ENCODE results near the gene ENG. TPM values are rescaled to one million over a fixed set of nuclear protein-coding genes. Genes with fewer than 3 reads are reported as not detected.

ENG gene
- total RNA-seq, 4 donors from 2014 or later, result 14.0 to 256 (median 50.3) TPM

GRCh38 chr9:127780126-127780885 is 74.2 kb downstream of the ENG start:
- Histone ChIP-seq H3K27me3 (no peaks in the 10 kb centered on the region), H3K4me1 (no peaks in the 10 kb centered on the region), H3K36me3 (no peaks in the 10 kb centered on the region), H3K9me3 (no peaks in the 10 kb centered on the region), H3K4me3 (no peak overlapping the region), H3K27ac (no peak overlapping the region)
- no peak for TF ChIP-seq POLR2A (IDR thresholded peaks at IDR 0.05)
- TF ChIP-seq, protein P1, sequence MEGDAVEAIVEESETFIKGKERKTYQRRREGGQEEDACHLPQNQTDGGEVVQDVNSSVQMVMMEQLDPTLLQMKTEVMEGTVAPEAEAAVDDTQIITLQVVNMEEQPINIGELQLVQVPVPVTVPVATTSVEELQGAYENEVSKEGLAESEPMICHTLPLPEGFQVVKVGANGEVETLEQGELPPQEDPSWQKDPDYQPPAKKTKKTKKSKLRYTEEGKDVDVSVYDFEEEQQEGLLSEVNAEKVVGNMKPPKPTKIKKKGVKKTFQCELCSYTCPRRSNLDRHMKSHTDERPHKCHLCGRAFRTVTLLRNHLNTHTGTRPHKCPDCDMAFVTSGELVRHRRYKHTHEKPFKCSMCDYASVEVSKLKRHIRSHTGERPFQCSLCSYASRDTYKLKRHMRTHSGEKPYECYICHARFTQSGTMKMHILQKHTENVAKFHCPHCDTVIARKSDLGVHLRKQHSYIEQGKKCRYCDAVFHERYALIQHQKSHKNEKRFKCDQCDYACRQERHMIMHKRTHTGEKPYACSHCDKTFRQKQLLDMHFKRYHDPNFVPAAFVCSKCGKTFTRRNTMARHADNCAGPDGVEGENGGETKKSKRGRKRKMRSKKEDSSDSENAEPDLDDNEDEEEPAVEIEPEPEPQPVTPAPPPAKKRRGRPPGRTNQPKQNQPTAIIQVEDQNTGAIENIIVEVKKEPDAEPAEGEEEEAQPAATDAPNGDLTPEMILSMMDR (IDR thresholded peaks at IDR 0.05), result no peak
- no peak for DNase-seq
- intact Hi-C loops (cut with DNase I; ENCODE audit: low total_unique reads), result no loop called here

DNA sequence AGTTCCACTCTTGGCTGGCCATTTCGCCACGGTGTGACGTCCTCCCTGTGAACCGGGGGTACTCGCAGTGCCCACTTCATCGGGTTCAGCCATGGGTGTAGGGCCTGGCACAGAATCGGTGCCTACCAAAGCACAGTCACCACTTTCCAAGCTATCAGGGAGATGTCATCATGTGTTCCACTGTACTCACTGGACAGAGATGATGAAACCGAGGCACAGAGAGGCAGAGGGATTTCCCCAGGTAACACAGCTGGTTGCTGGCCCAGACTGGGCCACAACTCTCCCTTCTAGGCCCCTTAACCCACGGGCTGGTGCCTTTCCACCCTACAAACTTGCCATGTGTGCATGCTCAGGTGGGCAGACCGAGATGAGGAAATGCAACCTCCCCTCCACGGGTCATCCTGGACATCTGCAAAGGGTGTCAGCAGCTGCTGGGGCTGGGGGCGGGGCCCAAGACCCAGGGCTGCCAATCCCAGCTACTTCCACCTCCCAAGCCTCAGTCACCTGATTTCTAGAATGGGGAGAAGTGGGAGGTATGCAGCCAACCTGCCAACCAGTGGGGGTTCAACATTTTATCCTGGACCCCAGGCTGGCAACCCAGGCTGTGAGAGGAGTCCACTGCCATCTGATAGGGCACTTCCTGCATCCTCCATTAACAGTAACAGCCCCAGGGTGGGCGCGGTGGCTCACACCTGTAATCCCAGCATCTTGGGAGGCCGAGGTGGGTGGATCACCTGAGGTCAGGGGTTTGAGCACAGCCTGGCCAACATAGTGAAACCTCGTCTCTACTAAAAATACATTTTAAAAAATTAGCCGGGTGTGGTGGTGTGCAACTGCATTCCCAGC is 75.1 kb downstream of the ENG start:
- Histone ChIP-seq H3K4me1 (no peaks in the 10 kb centered on the region), H3K36me3 (no peaks in the 10 kb centered on the region), H3K9me3 (no peaks in the 10 kb centered on the region), H3K27ac (peak overlapping the region; percentile 55 to 60), H3K4me3 (no peak overlapping the region), H3K27me3 (no peaks in the 10 kb centered on the region)
- TF ChIP-seq, protein P1 (IDR thresholded peaks at IDR 0.05), result no peak
- no peak for TF ChIP-seq POLR2A (IDR thresholded peaks at IDR 0.05)
- DNase-seq, result no peak
- intact Hi-C loops (cut with DNase I; ENCODE audit: low total_unique reads), result no loop called here

DNA sequence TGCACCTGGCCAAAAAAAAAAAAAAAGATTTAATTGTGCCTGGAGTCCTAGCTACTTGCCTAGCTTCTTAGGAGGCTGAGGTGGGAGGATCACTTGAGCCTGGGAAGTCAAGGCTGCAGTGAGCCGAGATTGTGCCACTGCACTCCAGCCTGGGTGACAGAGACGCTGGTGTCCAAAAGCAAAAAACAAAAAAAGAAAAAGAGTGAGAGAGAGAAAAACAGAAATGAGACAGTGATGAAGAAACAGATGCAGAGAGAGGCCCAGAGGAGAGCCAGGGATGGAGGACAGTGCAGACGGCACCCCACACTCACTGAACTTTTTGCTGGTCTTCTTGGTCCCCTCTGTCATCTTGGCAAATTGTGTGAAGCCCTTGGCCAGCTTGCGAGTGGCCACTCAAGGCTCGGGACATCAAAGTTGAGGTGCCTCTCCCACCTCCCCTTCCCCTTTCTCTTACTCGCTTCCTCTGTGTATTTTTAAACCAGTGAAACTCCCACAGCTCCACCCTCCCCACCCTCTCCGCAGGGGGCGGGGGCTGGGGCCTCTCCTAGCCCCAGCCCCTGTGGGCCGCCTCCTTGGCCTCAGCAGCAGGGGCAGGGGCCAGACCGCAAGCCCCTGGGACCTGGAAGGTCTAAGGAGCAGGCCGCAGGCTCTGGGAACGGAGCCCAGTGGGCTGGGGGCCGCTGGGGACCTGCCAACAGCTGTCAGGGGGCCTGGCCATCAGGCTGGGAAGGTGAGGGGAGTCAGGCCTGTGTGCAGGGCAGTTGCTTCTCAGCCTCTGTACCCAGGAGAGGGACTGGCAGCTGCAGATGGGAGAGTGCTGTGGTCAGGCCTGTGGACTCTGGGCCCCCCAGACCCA is 76.0 kb downstream of the ENG start, which contains the start of gene SH2D3C:
Gene SH2D3C (minus strand): TSS at position 387 of the 856 bp plus-strand sequence. CDS start 39 bp downstream, at position 348.
- Histone ChIP-seq H3K9me3 (no peaks in the 10 kb centered on the region), H3K27ac (peak within 1 kb of the TSS; percentile 55 to 60), H3K4me3 (no peak within 1 kb of the TSS), H3K4me1 (no peaks in the 10 kb centered on the region), H3K36me3 (no peaks in the 10 kb centered on the region), H3K27me3 (no peaks in the 10 kb centered on the region)
- no peak for DNase-seq
- TF ChIP-seq POLR2A (IDR thresholded peaks at IDR 0.05), result no peak
- TF ChIP-seq, protein P1 (IDR thresholded peaks at IDR 0.05), result no peak
- intact Hi-C loops (cut with DNase I; ENCODE audit: low total_unique reads), result no loop called here

DNA sequence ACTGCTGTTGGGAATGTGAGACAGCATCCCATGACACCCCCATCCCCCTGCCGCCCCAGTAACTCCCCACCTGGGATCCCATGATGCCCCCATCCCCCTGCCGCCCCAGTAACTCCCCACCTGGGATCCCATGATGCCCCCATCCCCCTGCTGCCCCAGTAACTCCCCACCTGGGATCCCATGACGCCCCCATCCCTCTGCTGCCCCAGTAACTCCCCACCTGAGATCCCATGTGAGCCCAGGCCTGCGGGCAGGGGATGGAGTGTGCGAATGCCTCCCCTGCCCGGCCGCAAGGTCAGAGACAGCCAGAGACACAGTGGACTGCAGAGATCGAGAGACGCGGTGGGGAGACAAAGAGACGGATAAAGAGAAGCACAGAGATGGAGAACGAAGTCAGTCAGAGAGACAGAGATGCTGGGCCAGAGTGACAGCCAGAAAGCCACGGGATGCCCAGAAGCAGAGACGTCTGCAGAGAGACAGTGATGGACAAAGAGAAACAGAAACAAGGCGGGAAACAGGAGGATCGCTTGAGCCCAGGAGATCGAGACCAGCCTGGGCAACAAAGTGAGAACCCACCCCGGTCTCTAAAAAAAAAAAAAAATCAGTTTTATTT is 77.0 kb downstream of the ENG start:
- DNase-seq, result no peak
- no peaks in the 10 kb centered on the region for H3K4me1 ChIP-seq
- no peaks in the 10 kb centered on the region for H3K9me3 ChIP-seq
- H3K27me3 ChIP-seq, result no peaks in the 10 kb centered on the region
- H3K27ac ChIP-seq, result no peak overlapping the region
- no peak for TF ChIP-seq POLR2A (IDR thresholded peaks at IDR 0.05)
- TF ChIP-seq, protein P1 (IDR thresholded peaks at IDR 0.05), result no peak
- H3K4me3 ChIP-seq, result no peak overlapping the region
- intact Hi-C loops (cut with DNase I; ENCODE audit: low total_unique reads), result no loop called here
- no peaks in the 10 kb centered on the region for H3K36me3 ChIP-seq
